Stimulated activated CD8-positive, alpha-beta memory T cell treated with anti-CD3 and anti-CD28 coated beads, Interleukin-4, amount 100 ng/mL, for 4 hours (primary cell): ENCODE results near the gene RNF113A.
"Not testable (repeated sequence)": the region's sequence is repeated elsewhere in the genome, so short reads cannot be mapped to it uniquely, and the experiment has no call there.

Experiments used
- DNase-seq, 2 donors: peaks; one replicate each; pipeline ENCODE4 v3.0.0-alpha.2; 2020; ENCODE audit warnings: low read depth in 2 of 2, low spot score in 1 of 2

Gene RNF113A

DNA sequence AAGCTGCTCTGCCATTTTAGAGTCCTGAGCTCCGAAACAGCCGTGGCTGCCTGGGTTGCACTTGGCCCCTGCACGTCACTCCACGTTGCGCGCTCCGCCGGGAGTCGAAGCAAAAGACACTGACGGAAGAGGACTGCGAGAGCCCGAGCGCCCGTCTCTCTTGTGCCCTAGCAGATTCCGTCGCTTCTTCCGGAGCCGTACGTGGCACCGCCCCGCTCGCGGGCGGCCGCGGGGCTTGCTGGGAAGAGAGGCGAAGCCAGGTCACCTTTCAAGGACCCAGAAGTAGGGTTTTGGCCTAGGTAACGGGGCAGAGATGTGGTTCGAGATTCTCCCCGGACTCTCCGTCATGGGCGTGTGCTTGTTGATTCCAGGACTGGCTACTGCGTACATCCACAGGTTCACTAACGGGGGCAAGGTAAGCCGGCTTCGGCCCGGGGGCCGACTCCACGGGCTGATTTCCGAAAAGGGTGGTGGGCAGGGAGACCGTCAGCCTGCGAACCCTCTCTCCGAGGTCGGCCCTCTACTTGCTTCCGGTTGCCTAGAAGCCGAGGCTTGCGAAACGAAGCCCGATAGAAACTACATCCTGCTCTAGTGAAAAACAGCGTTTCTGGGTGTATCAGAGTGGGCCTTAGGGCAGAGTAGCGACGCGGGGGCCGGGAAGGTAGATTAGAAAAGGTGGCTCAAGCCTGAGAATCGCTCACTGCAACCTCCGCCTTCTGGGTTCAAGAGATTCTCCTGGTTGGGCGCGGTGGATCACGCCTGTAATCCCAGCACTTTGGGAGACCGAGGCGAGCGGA lies at the start of gene RNF113A, which contains the start of gene NDUFA1:
RNF113A (minus strand) TSS at position 135 of the 797 bp plus-strand sequence; CDS start at position 15, 120 bp downstream.
NDUFA1 (plus strand) TSS at position 234 of the 797 bp plus-strand sequence; CDS start at position 314, 80 bp downstream.
- DNase-seq = peak; percentile 35 to 65

DNA sequence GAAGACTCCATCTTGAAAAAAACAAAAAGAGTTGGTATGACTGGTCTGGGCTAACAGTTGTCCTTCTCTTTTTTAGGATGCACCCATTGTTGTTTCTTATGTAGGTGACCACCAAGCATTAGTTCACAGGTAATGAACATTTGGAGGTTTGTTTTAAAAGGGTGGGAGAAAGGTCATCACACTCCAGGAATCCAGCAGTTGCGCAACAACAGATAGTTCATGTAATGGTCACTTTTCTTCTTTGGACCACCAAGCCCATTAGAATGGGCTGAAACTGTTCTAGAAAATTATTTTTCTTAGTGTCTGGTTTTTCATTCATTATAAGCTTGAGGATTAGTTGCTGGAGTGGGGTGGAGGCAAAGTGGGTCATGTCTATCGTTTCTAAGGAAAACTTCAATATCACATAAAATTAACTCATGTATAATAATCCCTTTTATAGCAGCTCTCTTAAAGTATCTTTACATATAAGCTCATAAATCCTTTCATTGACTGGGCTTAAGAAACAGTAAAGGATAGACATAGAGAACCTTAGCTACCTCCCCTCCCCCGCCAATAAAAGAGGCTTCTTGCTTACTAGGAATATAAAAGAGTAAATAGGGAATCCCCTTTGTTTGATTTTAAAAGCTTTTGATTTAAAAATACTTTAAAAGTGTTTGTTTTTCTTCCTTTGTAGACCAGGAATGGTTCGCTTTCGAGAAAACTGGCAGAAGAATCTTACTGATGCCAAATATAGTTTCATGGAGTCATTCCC lies 48.5 kb upstream of the RNF113A start:
- DNase-seq = no peak

DNA sequence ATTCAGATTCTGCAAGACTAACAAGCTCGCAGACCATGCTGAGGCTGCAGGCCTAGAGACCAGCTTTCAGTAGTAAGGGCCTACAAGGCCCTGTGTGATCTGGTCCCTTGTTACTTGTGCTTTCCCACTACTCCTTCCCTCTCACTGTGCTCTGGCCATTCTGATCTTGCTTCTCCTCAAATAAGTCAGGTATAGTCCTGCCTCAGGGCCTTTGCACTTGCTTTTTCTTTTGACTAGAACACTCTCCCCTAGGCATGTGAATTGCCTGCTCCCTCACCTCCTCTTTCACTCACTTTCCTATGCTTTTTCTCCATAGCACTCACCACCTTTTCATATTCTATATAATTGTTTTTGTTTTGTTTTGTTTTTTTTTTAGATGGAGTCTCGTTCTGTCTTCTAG lies 46.3 kb upstream of the RNF113A start:
- no peak for DNase-seq

DNA sequence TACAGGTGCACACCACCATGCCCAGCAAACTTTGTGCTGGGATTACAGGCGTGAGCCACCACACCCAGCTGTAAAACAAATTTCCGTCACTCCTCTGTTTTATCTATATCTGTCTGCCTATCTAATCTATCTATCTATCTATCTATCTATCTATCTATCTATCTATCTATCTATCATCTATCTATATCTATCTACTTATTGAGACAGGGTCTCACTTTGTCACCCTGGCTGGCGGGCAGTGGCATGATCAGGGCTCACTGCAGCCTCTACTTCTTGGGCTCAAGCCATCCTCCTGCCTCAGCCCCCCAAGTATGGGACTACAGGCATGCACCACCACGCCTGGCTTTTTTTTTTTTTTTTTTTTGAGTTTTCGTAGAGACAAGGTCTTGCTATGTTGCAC lies 44.8 kb upstream of the RNF113A start:
- no peak for DNase-seq

DNA sequence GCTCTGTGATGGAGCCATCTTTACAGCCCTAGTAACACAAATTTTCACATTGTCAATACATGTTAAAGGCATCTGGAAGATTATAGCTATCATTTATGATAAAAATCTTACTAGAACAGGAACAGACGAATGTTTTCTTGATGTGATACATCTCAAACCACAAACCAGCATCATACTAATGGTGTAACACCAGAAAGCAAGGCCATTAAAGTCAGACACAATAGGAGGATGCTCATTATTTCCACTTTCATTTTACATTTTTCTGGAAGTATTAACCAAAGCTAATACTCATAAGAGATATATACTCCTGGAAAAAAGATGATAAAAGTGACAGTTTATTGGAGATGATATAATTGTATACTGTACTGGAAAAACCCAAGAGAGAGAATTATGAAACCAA lies 29.4 kb upstream of the RNF113A start:
- no peak for DNase-seq

DNA sequence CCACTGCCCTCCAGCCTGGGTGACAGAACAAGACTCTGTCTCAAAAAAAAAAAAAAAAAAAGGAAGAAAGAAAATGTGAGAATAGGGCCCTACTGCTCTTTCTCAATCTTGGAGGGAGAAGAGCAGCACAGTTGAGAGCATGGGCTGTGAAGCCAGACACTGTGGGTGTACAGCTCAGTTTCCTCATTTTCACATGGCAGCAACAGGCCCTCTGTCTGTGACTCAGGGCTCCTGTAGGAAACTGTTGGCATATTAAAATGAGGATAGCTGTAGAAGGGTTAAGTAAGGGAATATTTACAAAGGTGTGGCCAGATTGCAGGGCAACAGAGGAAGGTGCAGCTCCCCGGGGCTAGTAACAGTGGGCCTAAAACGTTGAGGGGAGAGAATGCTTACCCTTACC lies 27.6 kb upstream of the RNF113A start:
- DNase-seq = no peak

DNA sequence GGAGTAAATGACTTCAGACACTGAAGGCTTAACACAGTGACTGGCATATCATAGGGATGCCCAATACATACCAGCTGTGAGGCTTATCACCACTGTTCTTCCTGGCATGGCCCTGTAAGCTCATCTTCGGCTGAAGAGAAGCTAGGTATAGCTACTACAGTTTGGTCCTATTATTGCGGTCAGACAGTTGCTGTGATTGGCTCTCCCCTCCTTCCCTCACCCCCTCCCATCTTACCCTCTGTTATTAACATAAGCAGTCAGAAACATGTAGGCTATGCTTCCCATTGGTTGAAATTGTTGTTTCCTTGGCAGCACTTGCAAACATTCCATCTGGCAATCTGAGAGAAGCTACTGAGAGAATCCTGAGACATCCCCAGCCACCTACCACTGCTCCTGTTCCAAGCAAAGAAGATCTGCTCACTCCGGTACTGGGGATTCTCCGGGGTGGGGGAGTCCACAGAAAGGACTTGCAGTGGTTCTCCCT lies 24.4 kb upstream of the RNF113A start, which contains the start of gene AKAP14:
AKAP14 (plus strand) TSS at position 51 of the 484 bp plus-strand sequence. CDS start 7,331 bp downstream, outside the sequence.
- DNase-seq = no peak

DNA sequence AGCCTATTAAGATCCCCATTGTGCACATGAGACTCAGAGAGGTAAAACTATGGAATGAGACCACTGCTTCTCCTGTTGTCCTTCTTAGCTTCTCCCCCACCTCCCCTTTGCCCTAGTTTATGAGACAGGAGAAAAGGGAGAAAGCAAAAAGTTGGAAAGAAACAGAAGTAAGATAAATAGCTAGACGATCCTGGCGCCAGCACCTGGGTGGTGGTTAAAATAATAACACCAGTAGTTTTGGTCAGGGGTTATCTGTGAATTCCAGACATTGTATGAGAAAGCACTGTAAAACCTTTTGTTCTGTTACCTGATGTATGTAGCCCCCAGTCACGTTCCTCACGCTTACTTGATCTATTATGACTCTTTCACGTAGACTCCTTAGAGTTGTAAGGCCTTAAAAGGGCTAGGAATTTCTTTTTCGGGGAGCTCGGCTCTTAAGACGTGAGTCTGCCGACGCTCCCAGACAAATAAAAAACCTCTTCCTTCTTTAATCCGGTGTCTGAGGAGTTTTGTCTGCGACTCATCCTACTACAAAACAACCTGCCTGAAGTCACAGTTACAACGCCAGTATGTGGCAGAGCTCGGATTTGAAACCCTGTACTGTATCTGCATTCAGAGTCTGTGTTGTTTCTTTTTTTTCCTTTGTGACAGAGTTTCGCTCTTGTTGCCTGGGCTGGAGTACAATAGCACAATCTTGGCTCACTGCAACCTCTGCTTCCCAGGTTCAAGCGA lies 20.6 kb upstream of the RNF113A start:
- not testable (repeated sequence) for DNase-seq

DNA sequence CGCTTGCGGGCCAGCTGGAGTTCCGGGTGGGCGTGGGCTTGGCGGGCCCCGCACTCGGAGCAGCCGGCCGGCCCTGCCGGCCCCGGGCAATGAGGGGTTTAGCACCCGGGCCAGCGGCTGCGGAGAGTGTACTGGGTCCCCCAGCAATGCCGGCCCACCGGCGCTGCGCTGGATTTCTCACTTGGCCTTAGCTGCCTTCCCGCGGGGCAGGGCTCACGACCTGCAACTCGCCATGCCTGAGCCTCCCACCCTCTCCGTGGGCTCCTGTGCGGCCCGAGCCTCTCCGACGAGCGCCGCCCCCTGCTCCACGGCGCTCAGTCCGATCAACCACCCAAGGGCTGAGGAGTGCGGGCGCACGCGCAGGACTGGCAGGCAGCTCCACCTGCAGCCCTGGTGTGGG lies 19.1 kb upstream of the RNF113A start:
- DNase-seq = not testable (repeated sequence)

DNA sequence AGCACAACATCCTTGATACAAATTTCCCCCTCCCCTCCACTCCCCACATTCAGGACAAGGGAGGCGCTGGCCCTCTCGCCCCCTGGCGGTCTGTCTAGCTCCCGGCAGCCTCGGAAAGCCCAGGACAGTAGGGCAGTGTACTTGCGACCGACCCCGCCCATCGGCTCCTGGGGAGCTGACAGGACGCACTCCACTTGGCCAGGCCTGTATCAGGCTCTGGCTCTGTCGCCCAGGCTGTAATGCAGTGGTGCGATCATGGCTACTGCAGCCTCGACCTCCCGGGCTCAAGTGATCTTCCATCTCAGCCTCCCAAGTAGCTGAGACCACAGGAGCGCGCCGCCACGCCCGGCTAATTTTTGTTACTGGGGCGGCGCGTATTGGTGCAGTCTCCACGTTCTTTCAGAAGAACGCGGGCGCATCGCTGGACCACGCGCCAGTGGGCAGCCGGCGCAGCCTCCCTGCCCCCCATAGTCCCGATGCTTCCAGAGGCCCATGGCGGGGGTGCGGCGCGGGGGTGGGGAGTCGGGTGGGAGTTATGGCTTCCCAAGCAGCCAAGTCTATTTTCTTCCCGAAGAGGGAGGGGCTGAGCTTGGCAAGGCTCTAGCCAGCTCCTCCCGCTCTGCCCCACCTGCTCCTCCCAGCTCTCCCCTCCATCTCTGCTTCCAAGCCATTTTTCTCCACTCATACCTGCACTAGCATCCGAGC lies 16.3 kb upstream of the RNF113A start:
- peak in 1 of 2 donors; percentile 10 for DNase-seq

DNA sequence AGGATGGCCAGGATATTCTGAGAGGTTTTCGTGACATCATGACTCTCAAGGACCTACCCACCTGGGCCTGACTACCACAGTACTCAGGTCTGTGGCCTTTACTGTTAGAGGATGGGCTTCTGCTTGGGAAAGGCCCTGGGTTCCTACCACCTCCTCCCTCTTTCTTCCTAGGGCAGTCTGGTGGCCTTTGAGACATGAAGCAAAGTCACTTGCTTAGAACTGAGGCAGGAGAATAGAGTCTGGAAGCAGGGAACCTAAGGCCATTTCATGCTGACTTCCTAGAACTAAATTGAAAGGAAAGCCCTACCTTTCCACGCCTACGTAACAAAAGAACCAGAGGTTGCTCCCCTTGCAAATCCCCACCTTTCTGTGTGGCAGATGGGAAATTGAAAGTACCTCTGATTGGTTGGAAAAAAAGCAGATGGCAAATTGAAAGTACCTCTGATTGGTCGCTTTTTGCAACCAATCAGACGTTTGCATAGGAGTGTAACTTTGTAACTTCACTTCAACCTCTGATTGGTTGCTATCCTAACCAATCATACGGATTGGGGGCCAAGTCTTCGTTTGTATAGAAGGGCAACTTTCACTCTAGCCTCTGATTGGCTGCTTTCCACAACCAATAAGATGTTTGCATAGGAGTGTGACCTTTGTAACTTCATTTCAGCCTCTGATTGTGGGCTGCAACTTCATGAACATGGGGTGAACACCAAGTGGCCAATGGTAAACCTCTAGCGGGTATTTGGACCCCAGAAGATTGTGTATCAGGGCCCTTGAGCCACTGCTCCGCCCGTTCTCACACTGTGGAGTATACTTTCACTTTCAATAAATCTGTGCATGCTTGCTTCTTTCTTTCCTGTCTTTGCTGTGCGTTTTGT lies 14.3 kb upstream of the RNF113A start:
- no peak for DNase-seq

DNA sequence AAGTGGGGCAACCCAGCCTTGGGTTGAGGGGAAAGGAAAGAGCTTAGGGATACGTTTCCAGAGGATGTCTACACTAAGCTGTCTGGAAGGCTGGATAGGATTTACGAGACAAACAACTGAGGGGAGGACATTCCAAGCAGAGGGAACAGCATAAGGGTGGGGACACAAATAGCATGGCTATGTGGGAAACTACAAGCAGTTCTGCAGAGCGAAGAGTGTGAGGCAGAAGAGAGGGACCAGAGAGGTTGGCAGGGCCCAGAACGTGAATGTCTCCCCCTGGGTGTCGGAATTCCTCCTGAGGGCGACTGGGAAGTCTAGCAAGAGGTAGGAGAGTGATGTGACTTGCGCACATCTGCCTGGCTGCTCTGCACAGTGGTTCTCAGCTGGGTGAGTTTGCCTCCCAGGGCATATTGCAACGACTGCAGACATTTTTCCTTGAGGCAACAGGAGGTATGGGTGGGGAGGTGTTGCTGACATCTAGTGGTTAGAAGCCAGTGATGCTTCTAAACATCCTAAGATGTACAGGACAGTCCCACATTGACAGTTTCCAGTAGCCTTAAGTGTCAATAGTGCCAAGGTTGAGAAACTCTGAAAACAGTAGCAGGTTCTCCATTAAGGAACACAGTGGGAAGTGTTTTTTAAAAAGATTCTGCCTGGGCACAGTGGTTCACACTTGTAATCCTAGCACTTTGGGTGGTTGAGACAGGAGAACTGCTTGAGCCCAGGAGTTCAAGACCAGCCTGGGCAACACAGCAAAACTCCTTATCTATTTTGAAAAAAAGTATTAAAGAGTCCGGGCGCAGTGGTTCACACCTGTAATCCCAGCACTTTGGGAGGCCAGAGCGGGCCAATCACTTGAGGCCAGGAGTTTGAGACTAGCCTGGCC lies 9.3 kb upstream of the RNF113A start:
- no peak for DNase-seq

DNA sequence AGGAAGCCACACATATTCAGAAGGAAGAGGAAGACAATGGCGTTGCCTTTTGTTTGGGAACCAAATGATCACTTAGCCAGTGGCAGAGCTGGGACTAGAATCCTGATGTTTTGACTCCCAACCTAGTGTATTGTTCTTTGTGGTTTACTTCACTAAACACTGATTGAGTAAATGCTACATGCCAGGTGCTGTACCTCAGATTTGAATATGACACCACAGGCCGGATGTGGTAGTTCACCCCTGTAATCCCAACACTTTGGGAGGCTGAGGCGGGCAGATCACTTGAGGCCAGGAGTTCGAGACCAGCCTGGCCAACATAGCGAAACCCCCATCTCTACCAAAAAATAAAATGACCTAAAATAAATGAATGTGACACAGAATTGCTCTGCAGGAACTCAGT lies 8.5 kb upstream of the RNF113A start:
- DNase-seq = no peak

DNA sequence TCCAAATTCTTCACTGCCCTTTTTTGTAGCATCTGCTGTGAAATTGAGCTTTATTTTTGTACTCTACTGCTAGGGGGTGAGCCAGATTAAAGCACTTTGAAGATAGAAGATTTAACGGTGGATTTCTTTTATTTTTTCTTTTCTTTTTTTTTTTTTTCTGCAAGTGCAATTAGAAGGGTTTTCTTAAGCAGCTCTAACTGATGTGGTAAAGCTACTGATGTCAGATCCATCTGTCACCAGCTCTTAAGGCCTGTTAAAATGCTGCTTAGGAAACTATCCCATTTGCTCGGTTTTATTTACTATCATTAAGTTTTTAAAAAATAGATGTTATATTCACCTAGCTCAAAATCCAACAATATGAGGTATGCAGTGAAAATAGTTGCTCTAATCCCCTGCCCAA lies 7.2 kb upstream of the RNF113A start:
- no peak for DNase-seq

DNA sequence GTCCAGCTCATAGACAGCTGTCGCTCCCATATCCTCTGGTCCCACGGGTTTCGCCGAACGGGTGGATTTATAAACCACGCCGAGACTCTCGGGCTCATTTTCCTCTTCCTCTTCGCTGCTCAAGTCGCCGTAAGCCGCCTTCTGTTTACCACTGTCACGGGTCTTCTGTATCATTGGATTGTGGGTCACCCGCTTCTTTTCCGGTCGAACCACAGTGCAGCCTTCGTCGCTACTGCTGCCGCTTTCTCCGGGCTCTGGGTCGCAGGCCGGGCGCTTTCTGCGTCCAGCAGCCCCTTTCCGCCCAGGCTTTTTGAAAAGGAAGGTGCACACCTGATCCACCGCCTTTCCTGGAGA lies 311 bp downstream of the RNF113A start:
- peak in 1 of 2 donors; percentile 7 for DNase-seq

DNA sequence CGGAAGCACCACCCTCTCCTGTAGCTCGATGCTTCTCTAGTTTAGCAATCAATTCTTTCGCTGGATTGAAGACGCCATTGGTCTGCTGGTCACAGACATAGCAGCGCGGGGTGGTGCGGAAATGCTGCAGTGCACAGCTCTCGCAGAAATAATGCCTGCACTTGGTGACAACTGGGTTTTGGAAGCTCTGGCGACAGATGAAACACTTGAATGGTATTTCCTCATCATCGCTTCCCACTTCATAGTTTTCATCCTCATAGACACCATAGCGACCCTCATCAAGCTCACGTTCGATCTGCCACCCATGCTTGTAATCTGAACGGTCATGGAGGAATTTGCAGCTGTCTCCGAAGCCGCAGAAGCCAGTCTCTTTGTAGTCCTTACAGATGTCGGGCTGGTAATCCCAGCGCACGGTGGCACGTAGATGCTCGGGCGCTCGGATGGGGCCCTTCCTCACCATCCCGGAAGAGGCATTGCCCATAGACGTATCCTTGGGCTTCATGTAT lies 854 bp downstream of the RNF113A start:
- DNase-seq = no peak

DNA sequence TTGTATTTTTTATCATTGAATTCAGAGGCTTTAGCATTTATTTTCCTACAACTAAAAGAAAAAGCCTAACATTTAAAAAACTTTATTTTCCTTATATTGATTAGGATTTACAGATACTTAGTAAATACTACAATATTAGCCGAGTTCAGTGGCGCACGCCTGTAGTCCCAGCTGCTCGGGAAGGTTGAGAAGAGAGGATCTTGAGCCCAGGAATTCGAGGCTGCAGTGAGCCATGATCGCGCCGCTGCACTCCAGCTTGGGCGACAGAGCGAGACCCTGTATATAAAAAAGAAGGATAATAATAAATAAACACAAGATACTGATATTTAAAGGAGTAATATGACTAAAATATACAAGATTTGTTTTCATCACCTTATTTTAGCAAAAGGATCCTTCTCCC lies 18.1 kb downstream of the RNF113A start:
- DNase-seq = no peak
